HEK293T (cell line): ENCODE data around the gene KISS1R.

Source experiments
- CTCF ChIA-PET: fragments of 350-600 bp; formaldehyde crosslinking; extraction: SDS; loops from one replicate; lab custom pipeline; 2021; ENCODE audit warnings: antibody characterized with exemption, inconsistent platforms; lab: Yijun Ruan, JAX
- POLR2A ChIA-PET: fragments of 350-600 bp; formaldehyde crosslinking; extraction: SDS; loops from one replicate; lab custom pipeline; 2020; ENCODE audit warnings: antibody characterized with exemption, inconsistent platforms; lab: Yijun Ruan, JAX
- DNase-seq: peaks from one replicate; pipeline ENCODE4 v3.0.0; 2012; ENCODE audit warnings: mixed read lengths; ENCODE audit errors: extremely low spot score
- ARNT ChIP-seq: fragments of 450-650 bp; IDR thresholded peaks from 2 replicates; pipeline ENCODE4 v1.6.1; 2017; ENCODE audit warnings: mild to moderate bottlenecking
- BHLHE40 ChIP-seq: fragments of 450-650 bp; IDR thresholded peaks from 2 replicates; pipeline ENCODE4 v1.6.1; 2016; ENCODE audit warnings: mild to moderate bottlenecking, moderate library complexity, borderline replicate concordance
- CTBP1 ChIP-seq: fragments of 450-650 bp; IDR thresholded peaks from 2 replicates; pipeline ENCODE4 v1.6.1; 2016; ENCODE audit warnings: borderline replicate concordance
- ELF4 ChIP-seq: fragments of 450-650 bp; IDR thresholded peaks from 2 replicates; pipeline ENCODE4 v1.6.1; 2017; ENCODE audit warnings: antibody characterized with exemption
- FOXA1 ChIP-seq: fragments of 450-650 bp; IDR thresholded peaks from 2 replicates; pipeline ENCODE4 v1.6.1; 2016; ENCODE audit warnings: mild to moderate bottlenecking
- FOXK2 ChIP-seq: fragments of 450-650 bp; IDR thresholded peaks from 2 replicates; pipeline ENCODE4 v1.6.1; 2016; ENCODE audit warnings: mild to moderate bottlenecking
- FOXM1 ChIP-seq: fragments of 450-650 bp; IDR thresholded peaks from 2 replicates; pipeline ENCODE4 v1.6.1; 2017; ENCODE audit warnings: mild to moderate bottlenecking, borderline replicate concordance
- HDGF ChIP-seq: fragments of 450-650 bp; IDR thresholded peaks from 2 replicates; pipeline ENCODE4 v1.6.1; 2017; ENCODE audit warnings: antibody characterized with exemption, borderline replicate concordance
- L3MBTL2 ChIP-seq: fragments of 450-650 bp; conservative IDR thresholded peaks from 2 replicates; pipeline ENCODE4 v1.6.1; 2016; ENCODE audit warnings: mild to moderate bottlenecking
- LEF1 ChIP-seq: fragments of 450-650 bp; IDR thresholded peaks from 2 replicates; pipeline ENCODE4 v1.6.1; 2017; ENCODE audit warnings: mild to moderate bottlenecking, borderline replicate concordance
- NFRKB ChIP-seq: fragments of 450-650 bp; IDR thresholded peaks from 2 replicates; pipeline ENCODE4 v1.6.1; 2016; ENCODE audit warnings: mild to moderate bottlenecking, moderate library complexity
- SP1 ChIP-seq: fragments of 450-650 bp; IDR thresholded peaks from 2 replicates; pipeline ENCODE4 v1.6.1; 2017
- SUZ12 ChIP-seq: fragments of 450-650 bp; IDR thresholded peaks from 2 replicates; pipeline ENCODE4 v1.6.1; 2016; ENCODE audit warnings: mild to moderate bottlenecking
- TARDBP ChIP-seq: fragments of 450-650 bp; IDR thresholded peaks from 2 replicates; pipeline ENCODE4 v1.6.1; 2016
- ZNF384 ChIP-seq: fragments of 450-650 bp; IDR thresholded peaks from 2 replicates; pipeline ENCODE4 v1.6.1; 2016
- TF ChIP-seq, protein P1 (sequence below): fragments of 450-650 bp; IDR thresholded peaks from 2 replicates; pipeline ENCODE4 v1.6.1; 2016

The KISS1R gene

GRCh38 chr19:945401-946252 lies 28.5 kb downstream of the KISS1R start:
- no peak for TF ChIP-seq SP1
- no peak for TF ChIP-seq SUZ12
- TF ChIP-seq TARDBP: no peak
- no peak for TF ChIP-seq BHLHE40
- TF ChIP-seq FOXK2: no peak
- no peak for TF ChIP-seq L3MBTL2
- TF ChIP-seq LEF1: no peak
- TF ChIP-seq FOXA1: no peak
- TF ChIP-seq ELF4: no peak
- TF ChIP-seq ZNF384: no peak
- TF ChIP-seq, protein P1, sequence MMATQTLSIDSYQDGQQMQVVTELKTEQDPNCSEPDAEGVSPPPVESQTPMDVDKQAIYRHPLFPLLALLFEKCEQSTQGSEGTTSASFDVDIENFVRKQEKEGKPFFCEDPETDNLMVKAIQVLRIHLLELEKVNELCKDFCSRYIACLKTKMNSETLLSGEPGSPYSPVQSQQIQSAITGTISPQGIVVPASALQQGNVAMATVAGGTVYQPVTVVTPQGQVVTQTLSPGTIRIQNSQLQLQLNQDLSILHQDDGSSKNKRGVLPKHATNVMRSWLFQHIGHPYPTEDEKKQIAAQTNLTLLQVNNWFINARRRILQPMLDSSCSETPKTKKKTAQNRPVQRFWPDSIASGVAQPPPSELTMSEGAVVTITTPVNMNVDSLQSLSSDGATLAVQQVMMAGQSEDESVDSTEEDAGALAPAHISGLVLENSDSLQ: no peak
- no peak for TF ChIP-seq NFRKB
- no peak for TF ChIP-seq CTBP1
- TF ChIP-seq HDGF: no peak
- TF ChIP-seq FOXM1: no peak
- DNase-seq: no peak
- ChIA-PET POLR2A (no interaction called here), CTCF (no interaction called here)

DNA sequence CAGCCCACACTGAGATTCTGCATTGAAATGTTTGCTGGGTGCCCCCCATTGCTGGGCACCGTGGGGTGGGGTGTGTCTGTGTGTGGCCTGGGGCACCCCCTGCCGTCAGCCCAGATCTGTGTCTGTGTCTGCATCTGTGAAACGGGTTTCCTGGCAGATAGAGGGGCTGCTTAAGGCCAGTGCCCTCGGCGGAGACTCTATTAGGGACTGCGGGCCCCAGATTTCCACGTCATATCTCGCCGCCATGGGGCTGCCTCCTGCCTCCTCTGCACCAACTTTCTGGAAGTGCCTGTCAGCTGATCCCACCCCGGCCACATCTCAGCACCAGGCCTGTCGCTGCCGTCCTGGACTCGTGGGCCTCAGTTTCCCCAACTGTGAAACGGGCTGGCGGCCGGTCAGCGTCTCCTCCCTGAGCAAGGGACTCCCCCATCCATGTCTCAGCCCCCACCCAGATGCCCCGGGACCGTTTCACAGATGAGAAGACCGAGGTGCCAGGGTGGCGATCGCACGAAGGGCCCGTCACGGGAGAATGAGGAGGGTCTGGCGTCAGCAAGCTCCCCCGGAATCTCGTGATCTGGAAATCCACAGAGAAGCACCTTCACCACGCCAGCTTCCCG lies 30.1 kb downstream of the KISS1R start:
- DNase-seq: no peak
- TF ChIP-seq HDGF (no peak), L3MBTL2 (no peak), ZNF384 (no peak), BHLHE40 (no peak), LEF1 (no peak), ELF4 (no peak), FOXM1 (no peak), NFRKB (no peak), FOXA1 (no peak), ARNT (no peak), TARDBP (no peak), SP1 (no peak), CTBP1 (no peak), SUZ12 (no peak), FOXK2 (no peak)
- TF ChIP-seq, protein P1: no peak
- POLR2A ChIA-PET: no interaction called here
- CTCF ChIA-PET: interaction anchor here (0.7 kb wide), 1 partner anchor 36 kb away, joined by 3 read pairs; no protein-coding TSS in a partner anchor

DNA sequence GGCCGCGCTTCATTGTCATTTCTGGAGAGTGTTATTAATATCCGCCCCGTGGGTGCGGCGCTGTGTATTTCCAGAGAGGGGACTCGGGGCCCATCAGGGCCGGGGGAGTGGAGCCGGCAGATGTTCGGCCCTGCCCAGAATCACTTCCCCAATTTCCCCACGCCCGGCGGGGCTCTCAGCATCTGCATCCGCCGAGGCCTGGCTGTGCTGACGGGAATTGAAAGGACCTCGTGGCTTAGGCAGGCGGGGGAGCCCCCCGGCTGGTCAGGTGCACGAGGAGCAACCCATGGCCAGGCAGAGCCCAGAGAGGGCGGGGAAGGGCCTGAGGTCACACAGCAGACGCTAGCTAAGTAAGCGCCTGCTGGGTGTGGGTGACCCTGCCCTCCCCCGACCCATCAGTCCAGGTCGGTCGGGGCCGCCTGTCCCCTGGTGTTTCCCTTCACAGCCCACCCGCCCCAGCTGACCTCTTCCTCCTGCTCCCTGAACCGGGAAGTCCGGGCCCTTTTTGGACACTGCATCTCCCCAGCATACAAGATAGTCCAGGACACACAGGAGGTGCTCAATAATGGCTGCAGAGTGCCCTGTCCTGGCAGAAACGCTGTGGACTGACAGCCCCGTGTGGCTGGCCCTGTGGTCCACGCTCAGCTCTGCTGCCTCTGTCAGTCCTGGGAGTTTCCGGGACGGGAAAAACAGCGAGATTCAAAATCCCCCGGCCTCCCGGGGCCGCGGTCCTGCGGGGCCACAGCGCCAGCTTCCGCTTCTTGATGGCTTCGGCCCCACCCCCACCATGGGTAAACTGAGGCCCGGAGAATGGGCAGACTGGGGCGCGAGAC lies 30.8 kb downstream of the KISS1R start:
- ChIA-PET POLR2A (no interaction called here), CTCF (no interaction called here)
- TF ChIP-seq LEF1 (no peak), CTBP1 (no peak)
- DNase-seq: no peak

GRCh38 chr19:948842-949496 lies 31.8 kb downstream of the KISS1R start:
- no peak for TF ChIP-seq FOXA1
- no peak for TF ChIP-seq SUZ12
- no peak for TF ChIP-seq ARNT
- no peak for TF ChIP-seq ZNF384
- TF ChIP-seq, protein P1: no peak
- no peak for TF ChIP-seq FOXM1
- TF ChIP-seq FOXK2: no peak
- TF ChIP-seq SP1: no peak
- no peak for TF ChIP-seq NFRKB
- no peak for TF ChIP-seq TARDBP
- POLR2A ChIA-PET: no interaction called here
- CTCF ChIA-PET: no interaction called here
- no peak for DNase-seq

DNA sequence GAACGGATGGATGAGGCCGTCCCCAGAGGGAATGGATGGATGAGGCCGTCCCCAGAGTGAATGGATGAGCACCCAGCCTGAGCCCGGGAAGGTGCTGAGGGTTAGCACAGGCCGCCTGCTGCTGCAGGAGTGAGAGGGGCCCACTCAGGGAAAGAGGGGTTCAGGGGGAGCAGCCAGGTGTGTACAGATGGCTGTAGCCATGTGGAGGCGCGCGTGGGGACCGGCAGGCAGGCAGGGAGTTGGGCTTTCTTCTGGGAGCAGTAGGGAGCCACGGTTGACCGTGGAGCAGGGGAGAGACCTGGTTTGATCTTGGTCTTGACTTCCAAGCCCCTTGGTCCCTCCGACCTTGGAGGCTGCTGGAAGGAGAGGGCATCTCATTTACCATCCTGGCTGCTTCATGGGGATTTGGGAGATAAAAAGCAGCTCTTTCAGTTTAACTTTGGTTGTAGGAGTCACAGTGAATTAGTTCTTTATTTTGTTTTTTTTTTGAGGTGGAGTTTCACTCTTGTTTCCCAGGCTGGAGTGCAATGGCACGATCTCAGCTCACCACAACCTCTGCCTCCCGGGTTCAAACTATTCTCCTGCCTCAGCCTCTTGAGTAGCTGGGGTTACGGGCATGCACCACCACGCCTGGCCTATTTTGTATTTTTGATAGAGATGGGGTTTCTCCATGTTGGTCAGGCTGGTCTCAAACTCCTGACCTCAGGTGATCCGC lies 33.4 kb downstream of the KISS1R start:
- no peak for DNase-seq
- no peak for TF ChIP-seq FOXK2
- no peak for TF ChIP-seq CTBP1
- TF ChIP-seq NFRKB: no peak
- TF ChIP-seq SUZ12: no peak
- no peak for TF ChIP-seq FOXA1
- no peak for TF ChIP-seq SP1
- TF ChIP-seq ELF4: no peak
- no peak for TF ChIP-seq ZNF384
- TF ChIP-seq L3MBTL2: no peak
- TF ChIP-seq, protein P1: no peak
- TF ChIP-seq LEF1: no peak
- no peak for TF ChIP-seq FOXM1
- TF ChIP-seq HDGF: no peak
- no peak for TF ChIP-seq BHLHE40
- TF ChIP-seq ARNT: no peak
- TF ChIP-seq TARDBP: no peak
- ChIA-PET POLR2A (no interaction called here), CTCF (no interaction called here)
